Neural progenitor cell (in vitro differentiated cells): ENCODE data around the gene ITPK1. TPM values are rescaled to one million over a fixed set of nuclear protein-coding genes. Genes with fewer than 3 reads are reported as not detected.

Experiments used
- DNase-seq: peaks from one replicate; pipeline ENCODE4 v3.0.0-alpha.2; 2016; ENCODE audit warnings: low spot score
- H2AFZ ChIP-seq: fragments of 200-600 bp; sonication (generic); replicated peaks from 2 replicates; pipeline ENCODE4 v1.6.1; 2016; ENCODE audit warnings: antibody characterized with exemption
- H3F3A ChIP-seq: fragments of 200-600 bp; sonication (generic); 2 replicates; pipeline ENCODE4 v1.6.1; 2016; ENCODE audit warnings: antibody characterized with exemption, low read depth
- H3K27ac ChIP-seq: fragments of 200-600 bp; sonication (generic); 2 replicates; pipeline ENCODE4 v1.5.1; 2016; ENCODE audit warnings: mild to moderate bottlenecking
- H3K27me3 ChIP-seq: fragments of 200-600 bp; sonication (generic); 2 replicates; pipeline ENCODE4 v1.6.1; 2016; ENCODE audit warnings: mild to moderate bottlenecking, moderate library complexity
- H3K36me3 ChIP-seq: fragments of 200-600 bp; sonication (generic); 2 replicates; pipeline ENCODE4 v1.5.1; 2016
- H3K4me1 ChIP-seq: fragments of 200-600 bp; sonication (generic); 2 replicates; pipeline ENCODE4 v1.6.1; 2016; ENCODE audit warnings: mixed run types
- H3K4me2 ChIP-seq: fragments of 200-600 bp; sonication (generic); 2 replicates; pipeline ENCODE4 v1.6.1; 2016
- H3K4me3 ChIP-seq: fragments of 200-600 bp; sonication (generic); 2 replicates; pipeline ENCODE4 v1.5.1; 2016
- H3K79me2 ChIP-seq: fragments of 200-600 bp; sonication (generic); 2 replicates; pipeline ENCODE4 v1.6.1; 2016; ENCODE audit warnings: low read depth
- H3K9ac ChIP-seq: fragments of 200-600 bp; sonication (generic); 2 replicates; pipeline ENCODE4 v1.6.1; 2016
- H3K9me3 ChIP-seq: fragments of 200-600 bp; sonication (generic); 2 replicates; pipeline ENCODE4 v1.5.1; 2016; ENCODE audit warnings: low read depth
- H4K20me1 ChIP-seq: fragments of 200-600 bp; sonication (generic); 2 replicates; pipeline ENCODE4 v1.6.1; 2016; ENCODE audit warnings: low read depth
- H3K27ac Mint-ChIP-seq: 3 replicates; pipeline ENCODE4 v1.8.0; 2021; ENCODE audit warnings: mixed read lengths
- H3K27me3 Mint-ChIP-seq: 2 replicates; pipeline ENCODE4 v1.8.0; 2022; ENCODE audit warnings: low read depth, mild to moderate bottlenecking, inconsistent platforms, moderate library complexity, mixed read lengths; ENCODE audit not compliant: insufficient read depth
- H3K36me3 Mint-ChIP-seq: 3 replicates; pipeline ENCODE4 v1.8.0; 2021; ENCODE audit warnings: mixed read lengths
- H3K4me1 Mint-ChIP-seq: 3 replicates; pipeline ENCODE4 v1.8.0; 2021; ENCODE audit warnings: mixed read lengths
- H3K4me3 Mint-ChIP-seq: 3 replicates; pipeline ENCODE4 v1.8.0; 2021; ENCODE audit warnings: mild to moderate bottlenecking, moderate library complexity, mixed read lengths
- H3K9me3 Mint-ChIP-seq: 3 replicates; pipeline ENCODE4 v1.8.0; 2020; ENCODE audit warnings: mixed read lengths
- EZH2 ChIP-seq: fragments of 200-600 bp; sonication (generic); IDR thresholded peaks from 2 replicates; pipeline ENCODE4 v1.6.1; 2017; ENCODE audit warnings: antibody characterized with exemption, mild to moderate bottlenecking, moderate library complexity
- EZH2phosphoT487 ChIP-seq: fragments of 200-600 bp; sonication (generic); IDR thresholded peaks from 2 replicates; pipeline ENCODE4 v1.6.1; 2017; ENCODE audit warnings: antibody characterized with exemption
- total RNA-seq: library from RNA; depleted of rRNA; stranded (reverse); fragments of >200 nt; gene quantifications from 2 replicates; pipeline ENCODE4 v1.2.3, GENCODE V29; 2015; ENCODE audit warnings: low replicate concordance
- TF ChIP-seq, protein P1 (sequence below): fragments of 200-600 bp; sonication (generic); IDR thresholded peaks from 2 replicates; pipeline ENCODE4 v1.5.1; 2017; ENCODE audit warnings: antibody characterized with exemption, mild to moderate bottlenecking

The ITPK1 gene
- total RNA-seq, 1 donor from 2014 or later = 25.8 TPM

DNA sequence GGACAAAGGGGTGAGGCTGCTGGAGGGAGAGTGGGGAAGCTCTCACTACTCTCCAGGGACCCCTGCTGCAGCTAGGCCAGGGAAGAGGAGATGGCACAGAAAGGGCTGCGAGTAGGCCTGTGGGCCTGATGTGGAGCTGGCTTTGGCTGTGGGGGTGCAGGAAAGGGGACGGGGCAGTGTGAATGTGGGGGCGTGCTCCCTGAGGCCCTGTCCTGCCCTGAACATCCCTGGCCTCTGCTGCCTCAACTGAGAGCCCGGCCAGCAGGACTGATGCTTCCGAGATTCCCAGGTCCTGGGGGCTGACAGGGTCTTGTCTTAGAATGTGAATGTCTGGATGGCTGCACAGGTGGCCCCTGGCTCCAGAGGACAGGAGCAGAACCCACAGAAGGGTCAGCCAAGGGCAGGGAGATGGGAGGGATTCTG, 128.6 kb downstream of the ITPK1 start:
- no peaks in the 10 kb centered on the region for H3K36me3 Mint-ChIP-seq
- H3K4me2 ChIP-seq = no peak overlapping the region
- peaks cover 3% of the 10 kb centered on the region for H3K4me1 Mint-ChIP-seq
- no peaks in the 10 kb centered on the region for H3K79me2 ChIP-seq
- no peaks in the 10 kb centered on the region for H3F3A ChIP-seq
- no peaks in the 10 kb centered on the region for H3K9me3 ChIP-seq
- no peaks in the 10 kb centered on the region for H3K4me1 ChIP-seq
- no peak overlapping the region for H3K27ac ChIP-seq
- no peak overlapping the region for H3K4me3 ChIP-seq
- peaks cover 5% of the 10 kb centered on the region for H3K27me3 Mint-ChIP-seq
- H4K20me1 ChIP-seq = no peaks in the 10 kb centered on the region
- no peak overlapping the region for H3K27ac Mint-ChIP-seq
- no peaks in the 10 kb centered on the region for H3K9me3 Mint-ChIP-seq
- TF ChIP-seq, protein P1, sequence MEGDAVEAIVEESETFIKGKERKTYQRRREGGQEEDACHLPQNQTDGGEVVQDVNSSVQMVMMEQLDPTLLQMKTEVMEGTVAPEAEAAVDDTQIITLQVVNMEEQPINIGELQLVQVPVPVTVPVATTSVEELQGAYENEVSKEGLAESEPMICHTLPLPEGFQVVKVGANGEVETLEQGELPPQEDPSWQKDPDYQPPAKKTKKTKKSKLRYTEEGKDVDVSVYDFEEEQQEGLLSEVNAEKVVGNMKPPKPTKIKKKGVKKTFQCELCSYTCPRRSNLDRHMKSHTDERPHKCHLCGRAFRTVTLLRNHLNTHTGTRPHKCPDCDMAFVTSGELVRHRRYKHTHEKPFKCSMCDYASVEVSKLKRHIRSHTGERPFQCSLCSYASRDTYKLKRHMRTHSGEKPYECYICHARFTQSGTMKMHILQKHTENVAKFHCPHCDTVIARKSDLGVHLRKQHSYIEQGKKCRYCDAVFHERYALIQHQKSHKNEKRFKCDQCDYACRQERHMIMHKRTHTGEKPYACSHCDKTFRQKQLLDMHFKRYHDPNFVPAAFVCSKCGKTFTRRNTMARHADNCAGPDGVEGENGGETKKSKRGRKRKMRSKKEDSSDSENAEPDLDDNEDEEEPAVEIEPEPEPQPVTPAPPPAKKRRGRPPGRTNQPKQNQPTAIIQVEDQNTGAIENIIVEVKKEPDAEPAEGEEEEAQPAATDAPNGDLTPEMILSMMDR = no peak
- TF ChIP-seq EZH2phosphoT487 = no peak
- no peak for TF ChIP-seq EZH2
- H3K27me3 ChIP-seq = no peaks in the 10 kb centered on the region
- no peak overlapping the region for H2AFZ ChIP-seq
- no peak overlapping the region for H3K9ac ChIP-seq
- DNase-seq = no peak
- no peaks in the 10 kb centered on the region for H3K36me3 ChIP-seq
- H3K4me3 Mint-ChIP-seq = no peak overlapping the region

DNA sequence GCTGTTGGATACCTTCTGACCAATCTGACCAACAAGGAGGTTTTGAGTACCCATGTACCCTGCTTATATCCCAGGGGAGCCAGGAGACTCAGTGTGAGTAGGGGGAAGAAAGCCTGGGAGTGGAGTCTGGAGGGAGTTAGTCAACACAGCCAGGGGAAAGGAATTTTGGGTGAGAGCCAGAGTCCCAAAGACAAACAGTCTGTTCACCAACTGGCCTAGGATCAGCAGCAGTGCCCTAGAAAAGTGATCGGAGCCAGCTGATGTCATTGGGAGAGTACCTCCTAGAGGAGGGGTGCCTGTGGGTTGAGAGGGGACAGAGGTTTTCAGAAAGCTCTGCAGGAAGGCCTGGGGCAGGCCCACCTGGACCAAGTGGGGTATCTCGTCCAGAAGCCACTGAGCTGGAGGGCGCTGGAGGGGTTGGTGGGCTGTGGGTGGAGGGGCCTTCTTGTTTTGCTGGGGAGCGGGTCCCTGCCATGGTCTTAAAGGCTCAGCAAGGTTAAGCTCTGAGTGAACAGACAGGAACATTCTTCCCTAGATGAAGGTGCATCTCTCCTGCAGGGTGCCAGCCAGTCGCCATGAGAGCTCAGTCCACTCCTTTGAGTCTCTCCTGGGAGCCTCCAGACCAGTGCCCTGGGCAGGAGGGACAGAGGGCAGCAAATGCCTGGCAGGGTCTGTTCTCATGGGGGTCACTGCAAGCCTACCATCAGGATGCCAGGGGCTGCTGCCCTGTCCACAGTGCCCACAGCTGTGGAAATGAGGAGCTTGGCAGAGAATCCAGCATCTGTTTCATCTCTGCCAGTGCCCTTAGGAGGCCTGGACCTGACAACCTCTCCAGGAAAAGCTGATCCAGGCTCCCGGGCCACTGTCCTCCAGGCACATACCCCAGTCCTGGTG, 129.2 kb downstream of the ITPK1 start:
- Histone ChIP-seq H2AFZ (no peak overlapping the region), H3K4me1 (no peaks in the 10 kb centered on the region), H3F3A (no peaks in the 10 kb centered on the region), H3K27me3 (no peaks in the 10 kb centered on the region), H3K36me3 (no peaks in the 10 kb centered on the region), H3K9ac (no peak overlapping the region), H3K9me3 (no peaks in the 10 kb centered on the region), H3K4me3 (no peak overlapping the region), H3K27ac (no peak overlapping the region), H4K20me1 (no peaks in the 10 kb centered on the region), H3K79me2 (no peaks in the 10 kb centered on the region), H3K4me2 (no peak overlapping the region)
- peaks cover 1% of the 10 kb centered on the region for H3K36me3 Mint-ChIP-seq
- no peak for DNase-seq
- no peak overlapping the region for H3K27ac Mint-ChIP-seq
- no peak overlapping the region for H3K4me3 Mint-ChIP-seq
- H3K27me3 Mint-ChIP-seq = peaks cover 5% of the 10 kb centered on the region
- peaks cover 2% of the 10 kb centered on the region for H3K9me3 Mint-ChIP-seq
- H3K4me1 Mint-ChIP-seq = peaks cover 3% of the 10 kb centered on the region
- TF ChIP-seq, protein P1 = no peak
- TF ChIP-seq EZH2phosphoT487 (no peak), EZH2 (no peak)

DNA sequence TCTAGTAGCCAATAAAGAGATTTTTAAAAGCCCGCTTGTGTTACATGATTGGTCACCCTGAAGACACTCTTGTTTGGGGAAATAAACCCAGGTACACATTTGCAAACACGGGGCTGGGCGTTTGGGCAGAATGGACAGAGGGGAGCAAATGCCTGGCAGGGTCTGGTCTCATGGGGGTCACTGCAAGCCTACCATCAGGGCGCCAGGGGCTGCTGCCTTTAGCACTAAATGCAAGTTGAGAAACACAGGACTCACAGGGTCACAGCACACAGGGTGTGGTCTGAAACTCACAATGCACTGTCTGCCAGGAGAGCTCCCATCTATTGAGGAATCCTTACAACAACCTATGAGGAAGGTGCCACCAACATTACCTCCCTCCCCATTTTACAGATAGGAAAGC, 130.2 kb downstream of the ITPK1 start:
- Histone ChIP-seq H3K79me2 (no peaks in the 10 kb centered on the region), H3K36me3 (no peaks in the 10 kb centered on the region), H2AFZ (no peak overlapping the region), H4K20me1 (no peaks in the 10 kb centered on the region), H3K27ac (no peak overlapping the region), H3K9ac (no peak overlapping the region), H3K4me3 (no peak overlapping the region), H3K9me3 (no peaks in the 10 kb centered on the region), H3K4me2 (no peak overlapping the region), H3F3A (no peaks in the 10 kb centered on the region), H3K27me3 (no peaks in the 10 kb centered on the region), H3K4me1 (no peaks in the 10 kb centered on the region)
- Mint-ChIP-seq H3K4me1 (peaks cover 3% of the 10 kb centered on the region), H3K4me3 (no peak overlapping the region), H3K27me3 (peaks cover 5% of the 10 kb centered on the region), H3K9me3 (peaks cover 8% of the 10 kb centered on the region), H3K27ac (no peak overlapping the region), H3K36me3 (peaks cover 2% of the 10 kb centered on the region)
- TF ChIP-seq, protein P1 = no peak
- no peak for TF ChIP-seq EZH2
- TF ChIP-seq EZH2phosphoT487 = no peak
- no peak for DNase-seq
